ENCODE results near the gene RAB26.
"Not testable (repeated sequence)": the region's sequence is repeated elsewhere in the genome, so short reads cannot be mapped to it uniquely, and the experiment has no call there.

The RAB26 gene

GRCh38 chr16:2196162-2196980 is 47.9 kb downstream of the RAB26 start, which contains the start of gene CASKIN1:
Gene CASKIN1, minus strand, starts transcription at chr16:2196605. Its CDS starts 173 bp downstream, at chr16:2196432.
- no peak for DNase-seq (ENCODE audit: low read depth in 3 of 3)

- DNase-seq (ENCODE audit: low read depth in 3 of 3), result no peak
These were observed 48.6 kb downstream of the RAB26 start for GRCh38 chr16:2196981-2197511.

- no peak for DNase-seq (ENCODE audit: low read depth in 3 of 3)
These were observed 49.3 kb downstream of the RAB26 start for GRCh38 chr16:2197765-2198164.

- DNase-seq (ENCODE audit: low read depth in 3 of 3), result no peak
These were observed 49.9 kb downstream of the RAB26 start for GRCh38 chr16:2198283-2198682.

- no peak for DNase-seq (ENCODE audit: low read depth in 3 of 3)
These were observed 50.7 kb downstream of the RAB26 start for GRCh38 chr16:2199095-2199494.

GRCh38 chr16:2199621-2200139 is 51.3 kb downstream of the RAB26 start:
- no peak for DNase-seq (ENCODE audit: low read depth in 3 of 3)

- DNase-seq (ENCODE audit: low read depth in 3 of 3), result no peak
These were observed 51.9 kb downstream of the RAB26 start for GRCh38 chr16:2200313-2200712.

GRCh38 chr16:2203119-2203688 is 54.8 kb downstream of the RAB26 start:
- DNase-seq (ENCODE audit: low read depth in 3 of 3), result not testable (repeated sequence)

All from stimulated activated CD4-positive, alpha-beta T cell treated with anti-CD3 and anti-CD28 coated beads, TNF-alpha, amount 100 ng/mL, for 4 hours (primary cell).